ENCODE data around the gene PTS. TPM values are rescaled to one million over a fixed set of nuclear protein-coding genes. Genes with fewer than 3 reads are reported as not detected.
A peak's percentile ranks its signal among the peaks of the same experiment; 100 is the strongest.

Gene PTS
- total RNA-seq, 4 donors from 2014 or later, result 18.4 to 41.8 (median 38.0) TPM

GRCh38 chr11:112212710-112213109 lies 13.5 kb upstream of the PTS start:
- Histone ChIP-seq H3K4me3 (no peak overlapping the region), H3K9me3 (no peaks in the 10 kb centered on the region), H3K27ac (no peak overlapping the region), H3K36me3 (no peaks in the 10 kb centered on the region), H3K27me3 (no peaks in the 10 kb centered on the region), H3K4me1 (peaks cover 0 to 7% (median 0%) of the 10 kb centered on the region in 3 donors)
- TF ChIP-seq CTCF (IDR thresholded peaks at IDR 0.05) (no peak), POLR2A (IDR thresholded peaks at IDR 0.05) (no peak)
- intact Hi-C loops (cut with DNase I), result no loop called here
- no peak for DNase-seq

GRCh38 chr11:112213753-112214152 lies 12.5 kb upstream of the PTS start:
- Histone ChIP-seq H3K4me3 (no peak overlapping the region), H3K27ac (no peak overlapping the region), H3K36me3 (no peaks in the 10 kb centered on the region), H3K9me3 (no peaks in the 10 kb centered on the region), H3K27me3 (no peaks in the 10 kb centered on the region), H3K4me1 (peaks cover 0 to 7% (median 0%) of the 10 kb centered on the region in 3 donors)
- intact Hi-C loops (cut with DNase I), result no loop called here
- 77 to 84% methylated on average over 4 of the region's 4 CpGs for WGBS, 2 donors
- no peak for TF ChIP-seq POLR2A (IDR thresholded peaks at IDR 0.05)
- TF ChIP-seq CTCF (IDR thresholded peaks at IDR 0.05), result no peak
- DNase-seq, result no peak

DNA sequence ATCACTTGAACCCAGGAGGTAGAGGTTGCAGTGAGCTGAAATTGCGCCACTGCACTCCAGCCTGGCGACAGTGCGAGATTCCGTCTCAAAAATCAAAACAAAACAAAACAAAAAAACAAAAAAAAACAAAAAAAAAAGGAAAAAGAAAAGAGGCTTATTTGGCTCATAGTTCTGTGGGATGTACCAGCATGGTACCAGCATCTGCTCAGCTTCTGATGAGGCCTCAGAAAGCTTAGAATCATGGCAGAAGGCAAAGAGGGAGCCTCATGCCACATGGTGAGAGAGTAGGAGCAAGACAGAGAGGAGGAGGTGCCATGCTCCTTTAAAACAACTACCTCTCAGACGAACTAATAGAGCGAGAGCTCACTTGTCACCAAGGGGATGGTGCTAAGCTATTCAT lies 10.6 kb upstream of the PTS start:
- intact Hi-C loops (cut with DNase I), result loop anchor here (5.0 kb wide), 1 partner anchor 67 kb away; no protein-coding TSS in a partner anchor
- no peaks in the 10 kb centered on the region for H3K27me3 ChIP-seq
- H3K4me1 ChIP-seq, result peaks cover 0 to 16% (median 0%) of the 10 kb centered on the region in 3 donors
- 87 to 94% methylated on average over 5 to 6 of the region's 6 CpGs for WGBS, 2 donors
- DNase-seq, result no peak
- no peaks in the 10 kb centered on the region for H3K36me3 ChIP-seq
- H3K9me3 ChIP-seq, result no peaks in the 10 kb centered on the region
- H3K4me3 ChIP-seq, result no peak overlapping the region
- no peak for TF ChIP-seq POLR2A (IDR thresholded peaks at IDR 0.05)
- no peak for TF ChIP-seq CTCF (IDR thresholded peaks at IDR 0.05)
- no peak overlapping the region for H3K27ac ChIP-seq

DNA sequence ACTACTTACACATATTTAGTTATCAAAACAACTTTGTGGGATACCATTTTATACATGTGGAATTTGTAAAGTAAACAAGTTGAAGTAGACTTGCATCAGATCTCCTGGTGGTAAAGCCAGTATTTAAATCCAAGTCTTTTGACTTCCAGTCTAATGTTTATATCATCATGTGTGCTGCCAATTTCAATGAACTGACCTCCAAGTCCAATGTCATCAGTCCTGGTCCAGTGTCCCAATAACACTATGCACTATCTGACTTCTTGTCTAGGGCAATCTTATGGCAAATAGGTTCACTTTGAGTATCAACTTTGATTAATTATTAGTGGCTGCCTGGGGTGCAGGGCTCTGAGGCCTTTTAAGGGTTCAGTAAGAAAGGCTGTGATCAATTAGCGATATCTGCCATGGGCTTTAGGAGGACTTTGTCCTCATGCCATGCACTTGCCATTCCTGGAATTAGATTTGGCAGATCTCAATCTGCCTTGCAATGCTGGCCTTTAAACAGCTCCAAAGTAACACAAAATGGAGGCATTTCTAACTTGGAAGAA lies 9.6 kb upstream of the PTS start:
- TF ChIP-seq CTCF (IDR thresholded peaks at IDR 0.05) (no peak), POLR2A (IDR thresholded peaks at IDR 0.05) (no peak)
- DNase-seq, result no peak
- Histone ChIP-seq H3K27me3 (no peaks in the 10 kb centered on the region), H3K27ac (no peak overlapping the region), H3K4me1 (peaks cover under 1 to 26% (median 3%) of the 10 kb centered on the region in 3 donors), H3K9me3 (no peaks in the 10 kb centered on the region), H3K4me3 (no peak overlapping the region), H3K36me3 (no peaks in the 10 kb centered on the region)
- intact Hi-C loops (cut with DNase I), result loop anchor here (5.0 kb wide), 1 partner anchor 66 kb away; no protein-coding TSS in a partner anchor
- 75 to 92% methylated on average over 1 of the region's 1 CpG for whole genome bisulfite sequencing, 2 donors

DNA sequence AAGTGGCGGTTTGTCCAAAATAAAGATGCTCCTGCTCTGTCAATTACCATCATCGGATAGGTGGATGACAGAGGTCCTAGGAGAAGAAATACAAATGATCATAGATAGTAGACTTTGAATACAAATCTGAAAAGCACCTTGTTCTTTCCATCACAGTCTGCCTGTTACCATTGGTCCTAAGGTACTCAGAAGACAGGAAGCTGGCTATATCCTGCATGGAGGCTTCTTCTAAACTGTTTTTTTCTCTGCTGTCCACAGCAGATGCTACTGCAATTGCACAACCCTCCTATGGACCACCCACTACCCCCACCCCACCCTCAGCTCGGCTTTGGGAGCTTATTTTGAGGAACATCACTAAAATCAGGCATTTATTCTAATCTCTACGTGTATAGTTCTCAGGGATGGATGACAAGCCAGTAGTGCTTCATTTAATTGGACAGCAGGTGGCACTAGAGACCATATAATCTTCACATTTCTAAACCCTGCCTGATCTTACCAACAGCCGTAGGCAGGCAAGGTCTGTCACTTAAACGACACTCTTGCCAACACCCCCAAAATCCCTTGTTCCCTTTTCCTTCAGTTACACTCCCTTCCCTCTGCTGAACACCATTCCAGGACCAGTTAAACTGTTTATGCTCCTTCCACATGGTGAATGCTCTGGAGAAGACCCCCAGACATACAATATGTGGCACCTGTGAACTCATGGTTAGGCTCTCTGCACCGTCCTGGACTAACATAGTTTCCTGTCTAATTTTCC lies 6.6 kb upstream of the PTS start:
- TF ChIP-seq POLR2A (IDR thresholded peaks at IDR 0.05) (no peak), CTCF (IDR thresholded peaks at IDR 0.05) (peak; percentile 53 to 89 (median 88))
- no peak for DNase-seq
- Histone ChIP-seq H3K36me3 (no peaks in the 10 kb centered on the region), H3K9me3 (no peaks in the 10 kb centered on the region), H3K27me3 (no peaks in the 10 kb centered on the region), H3K4me1 (peaks cover 6 to 39% (median 16%) of the 10 kb centered on the region in 3 donors), H3K27ac (no peak overlapping the region), H3K4me3 (no peak overlapping the region)
- intact Hi-C loops (cut with DNase I), result loop anchor here (5.0 kb wide), 1 partner anchor 63 kb away; no protein-coding TSS in a partner anchor
- 33 to 34% methylated on average over 7 of the region's 7 CpGs for WGBS, 2 donors

Data from esophagus squamous epithelium (tissue), 5 donors.